ENCODE data around the gene IFRD2.

IFRD2 gene

GRCh38 chr3:50239649-50240048 lies 52.6 kb downstream of the IFRD2 start:
- DNase-seq: no peak
- Mint-ChIP-seq H3K4me1 (ENCODE audit: low read depth) (peaks cover 68% of the 10 kb centered on the region), H3K9me3 (no peaks in the 10 kb centered on the region), H3K4me3 (peak overlapping the region; percentile 98), H3K27ac (peak overlapping the region; percentile 98), H3K36me3 (ENCODE audit: low read depth) (peaks cover 65% of the 10 kb centered on the region), H3K27me3 (no peaks in the 10 kb centered on the region)

GRCh38 chr3:50238549-50239026 lies 53.6 kb downstream of the IFRD2 start:
- peaks cover 56% of the 10 kb centered on the region for H3K36me3 Mint-ChIP-seq (ENCODE audit: low read depth)
- peak; percentile 42 for DNase-seq
- no peaks in the 10 kb centered on the region for H3K9me3 Mint-ChIP-seq
- H3K4me3 Mint-ChIP-seq: peak overlapping the region; percentile 98
- H3K27ac Mint-ChIP-seq: peak overlapping the region; percentile 98
- no peaks in the 10 kb centered on the region for H3K27me3 Mint-ChIP-seq
- H3K4me1 Mint-ChIP-seq (ENCODE audit: low read depth): peaks cover 61% of the 10 kb centered on the region

GRCh38 chr3:50237754-50238548 lies 54.3 kb downstream of the IFRD2 start:
- Mint-ChIP-seq H3K4me3 (peak overlapping the region; percentile 98), H3K36me3 (ENCODE audit: low read depth) (peaks cover 55% of the 10 kb centered on the region), H3K4me1 (ENCODE audit: low read depth) (peaks cover 57% of the 10 kb centered on the region), H3K9me3 (no peaks in the 10 kb centered on the region), H3K27me3 (no peaks in the 10 kb centered on the region), H3K27ac (peak overlapping the region; percentile 98)
- peak; percentile 89 for DNase-seq
